AG09309 (cell line): ENCODE measurements around the gene GDF7.

Experiments
- DNase-seq: peaks from one replicate; pipeline ENCODE4 v3.0.0-alpha.2; 2010; ENCODE audit warnings: low read depth
- H3K4me3 ChIP-seq: 2 replicates; pipeline ENCODE4 v1.5.1; 2011; ENCODE audit warnings: mild to moderate bottlenecking, low read depth, low read length, moderate library complexity; ENCODE audit not compliant: control insufficient read depth
- TF ChIP-seq, protein P1 (sequence below): IDR thresholded peaks from 2 replicates; pipeline ENCODE4 v1.5.1; 2011; ENCODE audit warnings: mild to moderate bottlenecking, low read depth, low read length, inconsistent platforms; ENCODE audit not compliant: insufficient read depth, control insufficient read depth; ENCODE audit errors: missing control alignments

Gene GDF7

DNA sequence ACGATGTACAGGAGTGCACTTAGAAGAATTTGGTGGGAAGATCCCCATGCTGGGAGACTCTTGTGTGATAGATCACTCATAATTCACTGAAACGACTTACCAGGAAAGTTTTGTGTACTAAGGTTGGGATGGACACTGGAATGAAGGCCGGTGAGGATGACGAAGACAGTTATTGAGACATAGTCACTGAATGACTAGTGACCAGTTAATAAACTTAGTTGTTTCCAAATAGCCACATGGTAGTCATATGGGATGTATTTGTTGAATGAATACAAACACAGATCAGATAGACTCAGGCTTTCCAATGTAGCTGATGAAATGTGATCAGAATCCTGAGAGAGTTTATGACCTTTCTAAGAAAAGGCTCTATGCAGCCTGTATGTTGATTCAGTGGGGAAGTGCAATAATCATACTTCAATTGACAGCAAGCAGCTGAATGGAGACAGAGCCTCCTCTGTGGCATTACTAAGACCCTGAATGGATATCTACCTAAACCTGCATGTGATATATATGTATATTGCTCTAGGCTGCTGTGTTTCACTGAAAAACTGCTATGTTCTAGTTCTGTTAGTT lies 20.4 kb downstream of the GDF7 start:
- no peak overlapping the region for H3K4me3 ChIP-seq
- no peak for DNase-seq
- TF ChIP-seq, protein P1, sequence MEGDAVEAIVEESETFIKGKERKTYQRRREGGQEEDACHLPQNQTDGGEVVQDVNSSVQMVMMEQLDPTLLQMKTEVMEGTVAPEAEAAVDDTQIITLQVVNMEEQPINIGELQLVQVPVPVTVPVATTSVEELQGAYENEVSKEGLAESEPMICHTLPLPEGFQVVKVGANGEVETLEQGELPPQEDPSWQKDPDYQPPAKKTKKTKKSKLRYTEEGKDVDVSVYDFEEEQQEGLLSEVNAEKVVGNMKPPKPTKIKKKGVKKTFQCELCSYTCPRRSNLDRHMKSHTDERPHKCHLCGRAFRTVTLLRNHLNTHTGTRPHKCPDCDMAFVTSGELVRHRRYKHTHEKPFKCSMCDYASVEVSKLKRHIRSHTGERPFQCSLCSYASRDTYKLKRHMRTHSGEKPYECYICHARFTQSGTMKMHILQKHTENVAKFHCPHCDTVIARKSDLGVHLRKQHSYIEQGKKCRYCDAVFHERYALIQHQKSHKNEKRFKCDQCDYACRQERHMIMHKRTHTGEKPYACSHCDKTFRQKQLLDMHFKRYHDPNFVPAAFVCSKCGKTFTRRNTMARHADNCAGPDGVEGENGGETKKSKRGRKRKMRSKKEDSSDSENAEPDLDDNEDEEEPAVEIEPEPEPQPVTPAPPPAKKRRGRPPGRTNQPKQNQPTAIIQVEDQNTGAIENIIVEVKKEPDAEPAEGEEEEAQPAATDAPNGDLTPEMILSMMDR: no peak

DNA sequence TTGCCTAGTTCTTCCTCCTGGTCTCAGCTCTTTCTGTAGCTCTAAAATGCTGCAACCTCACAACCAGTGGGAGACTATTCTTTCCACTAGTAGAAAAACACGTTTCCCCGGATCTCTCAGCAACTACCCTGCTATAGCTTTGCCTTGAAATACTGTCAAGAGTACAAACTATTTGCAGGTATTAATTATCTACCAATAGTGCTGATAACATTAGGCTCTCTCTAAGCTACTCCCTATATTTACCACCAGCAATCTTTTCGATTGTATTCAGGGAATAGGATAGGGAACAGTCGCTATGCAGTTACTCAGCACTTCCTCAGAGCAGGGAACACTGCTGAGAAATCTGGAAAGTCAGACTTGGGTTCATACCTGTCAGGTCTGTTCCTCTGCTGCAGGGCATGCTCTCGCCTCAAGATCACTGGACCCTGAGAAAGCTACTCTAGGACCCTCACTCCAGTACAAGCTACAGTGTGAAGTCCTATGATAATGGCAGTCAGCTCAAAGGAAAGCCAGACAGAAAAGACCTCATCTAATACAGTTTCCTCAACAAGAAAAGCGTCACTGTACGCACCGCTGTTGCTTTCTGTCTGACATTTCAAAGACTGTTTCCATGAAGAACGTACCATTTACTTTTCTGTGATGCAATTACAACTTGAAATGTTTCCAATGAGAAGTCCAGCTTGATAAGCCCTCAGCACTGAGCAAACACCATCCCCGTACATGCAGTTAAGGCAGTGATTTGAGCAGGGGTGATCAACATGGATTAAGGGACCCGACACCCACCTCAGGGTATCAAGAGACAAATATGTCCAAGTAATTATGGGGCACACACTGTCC lies 22.7 kb downstream of the GDF7 start:
- no peak for DNase-seq
- TF ChIP-seq, protein P1: no peak
- H3K4me3 ChIP-seq: no peak overlapping the region

GRCh38 chr2:20691076-20691734 lies 24.3 kb downstream of the GDF7 start:
- H3K4me3 ChIP-seq: no peak overlapping the region
- TF ChIP-seq, protein P1: no peak
- DNase-seq: no peak

- DNase-seq: no peak
- H3K4me3 ChIP-seq: no peak overlapping the region
- TF ChIP-seq, protein P1: no peak
These were observed 25.1 kb downstream of the GDF7 start for GRCh38 chr2:20692081-20692480.

GRCh38 chr2:20693317-20693716 lies 26.4 kb downstream of the GDF7 start:
- no peak for DNase-seq
- TF ChIP-seq, protein P1: no peak
- H3K4me3 ChIP-seq: no peak overlapping the region

DNA sequence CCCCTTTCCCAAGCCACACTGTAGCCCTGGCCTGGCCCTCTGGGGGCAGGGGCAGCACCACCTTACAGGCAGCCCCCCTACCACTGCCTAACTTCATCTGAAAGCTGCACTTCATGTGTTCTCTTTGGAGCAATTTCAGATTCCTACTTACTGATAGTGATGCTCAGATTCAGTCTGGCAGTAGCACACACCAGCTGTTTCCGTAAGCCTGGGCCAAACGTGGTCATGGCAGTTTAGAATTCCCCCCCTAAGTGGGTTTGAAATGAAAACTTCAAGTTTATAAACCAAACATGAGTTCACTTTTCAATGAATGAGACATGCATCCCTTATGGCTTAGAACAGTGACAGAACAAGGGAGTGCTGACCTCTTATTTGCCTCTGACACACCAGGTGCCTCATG lies 29.4 kb downstream of the GDF7 start:
- TF ChIP-seq, protein P1: no peak

More for the DNA sequence above, 29.4 kb downstream of the GDF7 start:
- H3K4me3 ChIP-seq: no peak overlapping the region
- no peak for DNase-seq
